Adipocyte (in vitro differentiated cells): ENCODE measurements around the gene ANKRD13D.

ENCODE experiments used
- DNase-seq: peaks from one replicate; pipeline ENCODE4 v3.0.0-alpha.2; 2015; ENCODE audit warnings: low read depth
- H3K27me3 ChIP-seq: replicated peaks from 2 replicates; pipeline ENCODE4 v1.7.0; 2013; ENCODE audit warnings: mild to moderate bottlenecking, low read length, moderate library complexity; ENCODE audit not compliant: control insufficient read depth, insufficient read depth
- H3K36me3 ChIP-seq: 2 replicates; pipeline ENCODE4 v1.7.0; 2013; ENCODE audit warnings: low read length, mild to moderate bottlenecking, moderate library complexity; ENCODE audit not compliant: control insufficient read depth, insufficient read depth, severe bottlenecking
- H3K4me1 ChIP-seq: 2 replicates; pipeline ENCODE4 v1.7.0; 2013; ENCODE audit warnings: mild to moderate bottlenecking, low read length, moderate library complexity; ENCODE audit not compliant: control insufficient read depth, insufficient read depth
- H3K4me3 ChIP-seq: 2 replicates; pipeline ENCODE4 v1.7.0; 2013; ENCODE audit warnings: mild to moderate bottlenecking, low read length, moderate library complexity
- H3K9ac ChIP-seq: 2 replicates; pipeline ENCODE4 v1.7.0; 2013; ENCODE audit warnings: mild to moderate bottlenecking, low read length, moderate library complexity
- H3K9me3 ChIP-seq: 2 replicates; pipeline ENCODE4 v1.7.0; 2013; ENCODE audit warnings: mild to moderate bottlenecking, low read length, moderate library complexity; ENCODE audit not compliant: control insufficient read depth

ANKRD13D gene

GRCh38 chr11:67289226-67289650, at the start of gene ANKRD13D:
Gene ANKRD13D, plus strand, starts transcription at chr11:67289303. Its CDS starts 158 bp downstream, at chr11:67289461.
- Histone ChIP-seq H3K4me3 (peak within 1 kb of the TSS; percentile 84), H3K4me1 (peaks cover 35% of the 10 kb centered on the region), H3K27me3 (no peaks in the 10 kb centered on the region), H3K36me3 (peaks cover 54% of the 10 kb centered on the region), H3K9me3 (no peaks in the 10 kb centered on the region), H3K9ac (peak within 1 kb of the TSS; percentile 91)
- no peak for DNase-seq

- peaks cover 22% of the 10 kb centered on the region for H3K36me3 ChIP-seq
- peak; percentile 99 for DNase-seq
Observed at GRCh38 chr11:67239783-67240575, 49.1 kb upstream of the ANKRD13D start.

GRCh38 chr11:67240576-67241389, 48.3 kb upstream of the ANKRD13D start:
- H3K4me1 ChIP-seq = peaks cover 41% of the 10 kb centered on the region
- no peaks in the 10 kb centered on the region for H3K27me3 ChIP-seq
- peaks cover 30% of the 10 kb centered on the region for H3K36me3 ChIP-seq
- peak; percentile 84 for DNase-seq
- peak overlapping the region; percentile 97 for H3K9ac ChIP-seq
- H3K4me3 ChIP-seq = peak overlapping the region; percentile 97
- H3K9me3 ChIP-seq = no peaks in the 10 kb centered on the region

More at GRCh38 chr11:67239783-67240575, 49.1 kb upstream of the ANKRD13D start:
- Histone ChIP-seq H3K9ac (peak overlapping the region; percentile 97), H3K9me3 (no peaks in the 10 kb centered on the region), H3K4me1 (peaks cover 41% of the 10 kb centered on the region), H3K27me3 (no peaks in the 10 kb centered on the region), H3K4me3 (peak overlapping the region; percentile 97)

GRCh38 chr11:67242548-67242947, 46.6 kb upstream of the ANKRD13D start:
- peaks cover 46% of the 10 kb centered on the region for H3K36me3 ChIP-seq
- no peaks in the 10 kb centered on the region for H3K9me3 ChIP-seq
- H3K4me1 ChIP-seq = peaks cover 41% of the 10 kb centered on the region
- peak; percentile 5 for DNase-seq
- H3K9ac ChIP-seq = peak overlapping the region; percentile 97
- no peaks in the 10 kb centered on the region for H3K27me3 ChIP-seq
- peak overlapping the region; percentile 97 for H3K4me3 ChIP-seq

GRCh38 chr11:67243051-67243450, 46.1 kb upstream of the ANKRD13D start:
- Histone ChIP-seq H3K9ac (peak overlapping the region; percentile 97), H3K9me3 (no peaks in the 10 kb centered on the region), H3K4me1 (peaks cover 45% of the 10 kb centered on the region), H3K4me3 (peak overlapping the region; percentile 97), H3K36me3 (peaks cover 51% of the 10 kb centered on the region), H3K27me3 (no peaks in the 10 kb centered on the region)
- DNase-seq = no peak

- no peak overlapping the region for H3K4me3 ChIP-seq
- H3K36me3 ChIP-seq = peaks cover 71% of the 10 kb centered on the region
- H3K9me3 ChIP-seq = no peaks in the 10 kb centered on the region
- no peak for DNase-seq
- H3K9ac ChIP-seq = no peak overlapping the region
- H3K27me3 ChIP-seq = no peaks in the 10 kb centered on the region
- H3K4me1 ChIP-seq = peaks cover 47% of the 10 kb centered on the region
Observed at GRCh38 chr11:67245046-67245445, 44.1 kb upstream of the ANKRD13D start.

- Histone ChIP-seq H3K9ac (no peak overlapping the region), H3K4me1 (peaks cover 29% of the 10 kb centered on the region), H3K9me3 (no peaks in the 10 kb centered on the region), H3K36me3 (peaks cover 98% of the 10 kb centered on the region), H3K27me3 (no peaks in the 10 kb centered on the region), H3K4me3 (no peak overlapping the region)
- no peak for DNase-seq
Observed at GRCh38 chr11:67247946-67248550, 41.1 kb upstream of the ANKRD13D start.

GRCh38 chr11:67248653-67249052, 40.5 kb upstream of the ANKRD13D start:
- peaks cover 24% of the 10 kb centered on the region for H3K4me1 ChIP-seq
- H3K36me3 ChIP-seq = peaks cover 98% of the 10 kb centered on the region
- H3K27me3 ChIP-seq = no peaks in the 10 kb centered on the region
- H3K9me3 ChIP-seq = no peaks in the 10 kb centered on the region
- DNase-seq = no peak
- H3K4me3 ChIP-seq = no peak overlapping the region
- H3K9ac ChIP-seq = no peak overlapping the region

GRCh38 chr11:67250059-67251043, 38.8 kb upstream of the ANKRD13D start:
- Histone ChIP-seq H3K4me3 (no peak overlapping the region), H3K9ac (no peak overlapping the region), H3K27me3 (no peaks in the 10 kb centered on the region), H3K36me3 (peaks cover 98% of the 10 kb centered on the region), H3K9me3 (no peaks in the 10 kb centered on the region), H3K4me1 (peaks cover 18% of the 10 kb centered on the region)
- no peak for DNase-seq

- peaks cover 18% of the 10 kb centered on the region for H3K4me1 ChIP-seq
- no peaks in the 10 kb centered on the region for H3K9me3 ChIP-seq
- no peaks in the 10 kb centered on the region for H3K27me3 ChIP-seq
- no peak overlapping the region for H3K4me3 ChIP-seq
- no peak for DNase-seq
- peaks cover 97% of the 10 kb centered on the region for H3K36me3 ChIP-seq
- no peak overlapping the region for H3K9ac ChIP-seq
Observed at GRCh38 chr11:67251841-67252240, 37.3 kb upstream of the ANKRD13D start.
